Body of pancreas (tissue), 4 donors: ENCODE data around the gene CDKAL1. TPM values are rescaled to one million over a fixed set of nuclear protein-coding genes. Genes with fewer than 3 reads are reported as not detected.

ENCODE experiments used
- ATAC-seq: fragments of 150-250 bp; one replicate; pipeline ENCODE4 v1.9.1; 2016
- DNase-seq, 4 donors: peaks; one replicate each; pipeline ENCODE4 v3.0.0-alpha.2; 2019
- H3K27ac ChIP-seq, 4 donors: fragments of 200-600 bp; sonication (generic); 1 replicate in 3 of 4; 2 replicates in 1 of 4; pipeline versions ENCODE4 v1.5.1 to v1.6.1; 2016 to 2019; ENCODE audit warnings: mild to moderate bottlenecking in 1 of 4, mixed read lengths in 1 of 4, moderate library complexity in 1 of 4
- H3K27me3 ChIP-seq, 2 donors: fragments of 200-600 bp; sonication (generic); one replicate each; pipeline ENCODE4 v1.6.0; 2016; ENCODE audit warnings: mild to moderate bottlenecking in 1 of 2
- H3K36me3 ChIP-seq, 2 donors: fragments of 200-600 bp; sonication (generic); replicated peaks in 1 of 2; 2 replicates each; pipeline ENCODE4 v1.5.1; 2016; ENCODE audit warnings: low read depth in 2 of 2; ENCODE audit not compliant: insufficient read depth in 1 of 2
- H3K4me1 ChIP-seq: fragments of 200-600 bp; sonication (generic); one replicate; pipeline ENCODE4 v1.6.0; 2016
- H3K4me3 ChIP-seq, 2 donors: fragments of 200-600 bp; sonication (generic); 1 replicate in 1 of 2; 2 replicates in 1 of 2; pipeline ENCODE4 v1.5.1; 2016 to 2019
- H3K9me3 ChIP-seq, 3 donors: fragments of 200-600 bp; sonication (generic); 1 replicate in 2 of 3; 2 replicates in 1 of 3; pipeline ENCODE4 v1.5.1; 2016
- POLR2A ChIP-seq, 3 donors: fragments of 450-650 bp; IDR thresholded peaks; one replicate each; pipeline ENCODE4 v1.6.1; 2016; ENCODE audit warnings: antibody characterized with exemption in 3 of 3, mild to moderate bottlenecking in 2 of 3
- WGBS, 2 donors: methylation state at CpG; one replicate each; pipeline ENCODE4 v1.1.5; 2017; 5-methylcytosine and 5-hydroxymethylcytosine counted together
- intact Hi-C: fragments of 100-400 bp; cut with DNase I; formaldehyde crosslinking; loops from one replicate; pipeline ENCODE4 v1.15.1; 2023
- total RNA-seq, 2 donors: library from RNA; depleted of rRNA; stranded (reverse); fragments of >200 nt; gene quantifications; one replicate each; pipeline ENCODE4 v1.1.0, GENCODE V29; 2016
- TF ChIP-seq, protein P1 (sequence below), 7 experiments: fragments of 450-650 bp in 4 of 7; fragments of 200-600 bp in 3 of 7; sonication (generic) in 3 of 7; IDR thresholded peaks; one replicate each; pipeline ENCODE4 v1.5.1; 2016 to 2019; ENCODE audit warnings: antibody characterized with exemption in 7 of 7

The CDKAL1 gene
- total RNA-seq, 2 donors from 2014 or later = 16.3 to 18.1 TPM

- no peak overlapping the region for H3K4me3 ChIP-seq
- H3K4me1 ChIP-seq = no peaks in the 10 kb centered on the region
Measured at GRCh38 chr6:20948556-20948955, 414.3 kb downstream of the CDKAL1 start.

DNA sequence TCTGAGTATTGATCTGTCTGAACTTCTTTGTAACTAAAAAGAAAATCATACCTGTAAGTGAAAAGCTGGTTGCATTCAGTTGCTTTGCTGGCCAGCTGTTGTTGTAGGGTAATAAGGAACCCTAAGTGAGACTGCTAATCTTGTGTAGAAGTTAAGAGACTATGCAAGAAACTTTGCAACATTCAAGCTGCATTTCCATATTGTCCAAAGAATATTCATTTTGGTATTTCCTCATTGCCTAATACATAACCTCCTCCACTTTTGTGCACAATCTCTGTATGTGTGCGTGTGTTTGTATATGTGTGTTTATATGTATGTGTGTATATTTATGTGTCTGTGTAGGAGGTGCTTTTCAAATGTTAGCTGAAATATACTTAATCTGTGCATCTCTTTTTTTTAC is 414.9 kb downstream of the CDKAL1 start:
- no peak for DNase-seq
- intact Hi-C loops = no loop called here
- WGBS, 2 donors = 95 to 100% methylated on average over 1 of the region's 1 CpG
- no peak for ATAC-seq
- H3K9me3 ChIP-seq = no peaks in the 10 kb centered on the region
- no peak for TF ChIP-seq POLR2A (IDR thresholded peaks at IDR 0.05)
- TF ChIP-seq, protein P1, sequence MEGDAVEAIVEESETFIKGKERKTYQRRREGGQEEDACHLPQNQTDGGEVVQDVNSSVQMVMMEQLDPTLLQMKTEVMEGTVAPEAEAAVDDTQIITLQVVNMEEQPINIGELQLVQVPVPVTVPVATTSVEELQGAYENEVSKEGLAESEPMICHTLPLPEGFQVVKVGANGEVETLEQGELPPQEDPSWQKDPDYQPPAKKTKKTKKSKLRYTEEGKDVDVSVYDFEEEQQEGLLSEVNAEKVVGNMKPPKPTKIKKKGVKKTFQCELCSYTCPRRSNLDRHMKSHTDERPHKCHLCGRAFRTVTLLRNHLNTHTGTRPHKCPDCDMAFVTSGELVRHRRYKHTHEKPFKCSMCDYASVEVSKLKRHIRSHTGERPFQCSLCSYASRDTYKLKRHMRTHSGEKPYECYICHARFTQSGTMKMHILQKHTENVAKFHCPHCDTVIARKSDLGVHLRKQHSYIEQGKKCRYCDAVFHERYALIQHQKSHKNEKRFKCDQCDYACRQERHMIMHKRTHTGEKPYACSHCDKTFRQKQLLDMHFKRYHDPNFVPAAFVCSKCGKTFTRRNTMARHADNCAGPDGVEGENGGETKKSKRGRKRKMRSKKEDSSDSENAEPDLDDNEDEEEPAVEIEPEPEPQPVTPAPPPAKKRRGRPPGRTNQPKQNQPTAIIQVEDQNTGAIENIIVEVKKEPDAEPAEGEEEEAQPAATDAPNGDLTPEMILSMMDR (IDR thresholded peaks at IDR 0.05) = no peak
- H3K4me1 ChIP-seq = no peaks in the 10 kb centered on the region
- no peaks in the 10 kb centered on the region for H3K36me3 ChIP-seq
- H3K4me3 ChIP-seq = no peak overlapping the region
- no peaks in the 10 kb centered on the region for H3K27me3 ChIP-seq
- H3K27ac ChIP-seq = no peak overlapping the region

More at GRCh38 chr6:20948556-20948955, 414.3 kb downstream of the CDKAL1 start:
- Histone ChIP-seq H3K9me3 (no peaks in the 10 kb centered on the region), H3K36me3 (no peaks in the 10 kb centered on the region), H3K27me3 (no peaks in the 10 kb centered on the region), H3K27ac (no peak overlapping the region)
- TF ChIP-seq, protein P1 (IDR thresholded peaks at IDR 0.05) = no peak
- TF ChIP-seq POLR2A (IDR thresholded peaks at IDR 0.05) = no peak
- DNase-seq = no peak
- WGBS, 2 donors = 72 to 76% methylated on average over 2 of the region's 2 CpGs
- ATAC-seq = no peak
- intact Hi-C loops = no loop called here

GRCh38 chr6:20952699-20953474 is 418.6 kb downstream of the CDKAL1 start:
- WGBS, 2 donors = 87 to 92% methylated on average over 5 of the region's 5 CpGs

GRCh38 chr6:20954315-20954714 is 420.1 kb downstream of the CDKAL1 start:
- TF ChIP-seq POLR2A (IDR thresholded peaks at IDR 0.05) = no peak
- TF ChIP-seq, protein P1 (IDR thresholded peaks at IDR 0.05) = no peak
- intact Hi-C loops = no loop called here
- 23 to 24% methylated on average over 2 of the region's 2 CpGs for WGBS, 2 donors
- Histone ChIP-seq H3K4me3 (no peak overlapping the region), H3K27me3 (no peaks in the 10 kb centered on the region), H3K36me3 (no peaks in the 10 kb centered on the region), H3K9me3 (no peaks in the 10 kb centered on the region), H3K4me1 (no peaks in the 10 kb centered on the region), H3K27ac (no peak overlapping the region)
- no peak for DNase-seq
- ATAC-seq = no peak

More at GRCh38 chr6:20952699-20953474, 418.6 kb downstream of the CDKAL1 start:
- Histone ChIP-seq H3K4me1 (no peaks in the 10 kb centered on the region), H3K27ac (no peak overlapping the region), H3K9me3 (no peaks in the 10 kb centered on the region), H3K27me3 (no peaks in the 10 kb centered on the region), H3K36me3 (no peaks in the 10 kb centered on the region), H3K4me3 (no peak overlapping the region)
- TF ChIP-seq, protein P1 (IDR thresholded peaks at IDR 0.05) = no peak
- TF ChIP-seq POLR2A (IDR thresholded peaks at IDR 0.05) = no peak
- no peak for ATAC-seq
- intact Hi-C loops = no loop called here
- no peak for DNase-seq

- H3K4me1 ChIP-seq = no peaks in the 10 kb centered on the region
- 82 to 91% methylated on average over 2 of the region's 2 CpGs for WGBS, 2 donors
- DNase-seq (no peak), ATAC-seq (no peak)
- H3K27me3 ChIP-seq = no peaks in the 10 kb centered on the region
- TF ChIP-seq, protein P1 (IDR thresholded peaks at IDR 0.05) = no peak
- no peak for TF ChIP-seq POLR2A (IDR thresholded peaks at IDR 0.05)
- H3K36me3 ChIP-seq = no peaks in the 10 kb centered on the region
- intact Hi-C loops = no loop called here
- H3K27ac ChIP-seq = no peak overlapping the region
- H3K4me3 ChIP-seq = no peak overlapping the region
- H3K9me3 ChIP-seq = no peaks in the 10 kb centered on the region
Measured at GRCh38 chr6:20955131-20955530, 420.9 kb downstream of the CDKAL1 start.
